SU-DHL-6 (cell line): ENCODE data around the gene RFC2.

Source experiments
- EZH2phosphoT487 ChIP-seq: fragments of 200-600 bp; sonication (generic), shearing (Covaris generic); conservative IDR thresholded peaks from 2 replicates; pipeline ENCODE4 v1.6.1; 2018; ENCODE audit warnings: mild to moderate bottlenecking, antibody characterized with exemption, low read length, moderate library complexity, mixed read lengths
- TF ChIP-seq, protein P1 (sequence below): fragments of 200-600 bp; sonication (generic); IDR thresholded peaks from one replicate; pipeline ENCODE4 v1.5.1; 2017; ENCODE audit warnings: antibody characterized with exemption, mild to moderate bottlenecking, low read length, moderate library complexity; ENCODE audit not compliant: insufficient read depth, poor library complexity, severe bottlenecking

DNA sequence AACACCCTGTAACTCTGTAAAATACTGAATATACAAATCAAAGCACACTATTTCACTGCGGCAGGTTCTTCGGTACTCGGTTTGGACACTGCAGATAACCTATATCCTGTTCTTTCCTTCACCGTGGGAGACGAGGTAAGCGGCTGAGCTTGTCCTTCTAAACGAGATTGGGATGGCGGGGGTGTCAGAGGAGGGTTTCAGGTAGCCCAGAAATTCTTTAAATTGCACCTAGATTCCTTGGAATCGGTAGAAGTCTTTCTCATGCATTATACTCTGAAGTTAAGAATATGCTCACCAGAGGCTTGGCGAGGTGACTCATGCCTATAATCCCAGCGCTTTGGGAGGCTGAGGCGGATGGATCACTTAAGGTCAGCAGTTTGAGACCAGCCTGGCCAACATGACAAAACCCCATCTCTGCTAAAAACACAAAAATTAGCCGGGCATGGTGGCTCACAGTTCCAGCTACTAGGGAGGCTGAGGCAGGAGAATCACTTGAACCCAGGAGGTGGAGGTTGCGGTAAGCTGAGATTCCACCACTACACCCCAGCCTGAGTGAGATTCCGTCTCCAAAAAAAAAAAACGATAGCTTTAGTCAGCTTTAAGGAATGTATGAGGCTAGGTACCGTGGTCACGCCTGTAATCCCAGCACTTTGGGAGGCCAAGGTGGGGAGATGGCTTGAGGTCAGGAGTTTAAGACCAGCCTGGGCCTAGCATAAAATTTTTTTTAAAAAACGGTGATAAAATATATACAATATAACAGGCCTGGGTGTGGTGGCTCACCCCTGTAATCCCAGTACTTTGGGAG is 54.4 kb downstream of the RFC2 start:
- TF ChIP-seq, protein P1, sequence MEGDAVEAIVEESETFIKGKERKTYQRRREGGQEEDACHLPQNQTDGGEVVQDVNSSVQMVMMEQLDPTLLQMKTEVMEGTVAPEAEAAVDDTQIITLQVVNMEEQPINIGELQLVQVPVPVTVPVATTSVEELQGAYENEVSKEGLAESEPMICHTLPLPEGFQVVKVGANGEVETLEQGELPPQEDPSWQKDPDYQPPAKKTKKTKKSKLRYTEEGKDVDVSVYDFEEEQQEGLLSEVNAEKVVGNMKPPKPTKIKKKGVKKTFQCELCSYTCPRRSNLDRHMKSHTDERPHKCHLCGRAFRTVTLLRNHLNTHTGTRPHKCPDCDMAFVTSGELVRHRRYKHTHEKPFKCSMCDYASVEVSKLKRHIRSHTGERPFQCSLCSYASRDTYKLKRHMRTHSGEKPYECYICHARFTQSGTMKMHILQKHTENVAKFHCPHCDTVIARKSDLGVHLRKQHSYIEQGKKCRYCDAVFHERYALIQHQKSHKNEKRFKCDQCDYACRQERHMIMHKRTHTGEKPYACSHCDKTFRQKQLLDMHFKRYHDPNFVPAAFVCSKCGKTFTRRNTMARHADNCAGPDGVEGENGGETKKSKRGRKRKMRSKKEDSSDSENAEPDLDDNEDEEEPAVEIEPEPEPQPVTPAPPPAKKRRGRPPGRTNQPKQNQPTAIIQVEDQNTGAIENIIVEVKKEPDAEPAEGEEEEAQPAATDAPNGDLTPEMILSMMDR = no peak
- no peak for TF ChIP-seq EZH2phosphoT487
